Stomach (tissue), 9 donors: Measurements from ENCODE around the gene SMAP1. TPM values are rescaled to one million over a fixed set of nuclear protein-coding genes. Genes with fewer than 3 reads are reported as not detected.

ENCODE experiments used
- DNase-seq, 2 donors: peaks; one replicate each; pipeline versions ENCODE4 v3.0.0 to v3.0.0-alpha.2; 2013 to 2019
- H3K27ac ChIP-seq, 5 donors: fragments of 200-600 bp in 4 of 5; sonication (generic) in 4 of 5; one replicate each; pipeline ENCODE4 v1.5.1; 2013 to 2019; ENCODE audit warnings: mild to moderate bottlenecking in 1 of 5, moderate library complexity in 1 of 5
- H3K27me3 ChIP-seq, 3 donors: fragments of 200-600 bp; sonication (generic); one replicate each; pipeline ENCODE4 v1.5.1; 2017 to 2019; ENCODE audit warnings: mixed run types in 1 of 3
- H3K36me3 ChIP-seq, 4 donors: fragments of 200-600 bp; sonication (generic); 1 replicate in 3 of 4; 2 replicates in 1 of 4; pipeline ENCODE4 v1.5.1; 2016 to 2019
- H3K4me1 ChIP-seq, 4 donors: fragments of 200-600 bp; sonication (generic); one replicate each; pipeline ENCODE4 v1.5.1; 2016 to 2019
- H3K4me3 ChIP-seq, 4 donors: fragments of 200-600 bp; sonication (generic) in 3 of 4; one replicate each; pipeline ENCODE4 v1.5.1; 2016 to 2019; ENCODE audit warnings: mild to moderate bottlenecking in 1 of 4
- H3K9me3 ChIP-seq, 4 donors: fragments of 200-600 bp; sonication (generic); one replicate each; pipeline ENCODE4 v1.5.1; 2016 to 2019
- CTCF ChIP-seq, 7 experiments: fragments of 450-650 bp in 4 of 7; fragments of 200-600 bp in 3 of 7; sonication (generic) in 3 of 7; IDR thresholded peaks; one replicate each; pipeline ENCODE4 v1.5.1; 2016 to 2019; ENCODE audit warnings: antibody characterized with exemption in 7 of 7, control low read depth in 2 of 7, mild to moderate bottlenecking in 1 of 7
- EP300 ChIP-seq: sonication (generic); formaldehyde crosslinking; IDR thresholded peaks from one replicate; pipeline ENCODE4 v1.6.1; 2017; ENCODE audit warnings: antibody characterized with exemption
- POLR2A ChIP-seq, 4 donors: fragments of 450-650 bp; IDR thresholded peaks; one replicate each; pipeline ENCODE4 v1.6.1; 2016; ENCODE audit warnings: antibody characterized with exemption in 4 of 4, control low read depth in 2 of 4, mild to moderate bottlenecking in 1 of 4, moderate library complexity in 1 of 4
- POLR2AphosphoS5 ChIP-seq, 3 donors: sonication (generic); formaldehyde crosslinking; IDR thresholded peaks; one replicate each; pipeline ENCODE4 v1.6.1; 2016; ENCODE audit warnings: antibody characterized with exemption in 3 of 3
- WGBS, 5 donors: extraction: QIAGEN DNeasy Blood & Tissue Kit in 3 of 5; methylation state at CpG; one replicate each; pipeline versions ENCODE4 v1.1.5 to v1.1.7; 2013 to 2018; 5-methylcytosine and 5-hydroxymethylcytosine counted together
- intact Hi-C: fragments of 100-400 bp; cut with DNase I; formaldehyde crosslinking; loops from one replicate; pipeline ENCODE4 v1.15.1; 2023; ENCODE audit warnings: low total_unique reads
- polyA plus RNA-seq, 3 donors: library from polyadenylated mRNA; stranded (reverse); fragments of 200-250 nt; gene quantifications; one replicate each; pipeline ENCODE4 v1.2.3, GENCODE V29; 2013
- total RNA-seq, 5 donors: library from RNA; depleted of rRNA; stranded (reverse); fragments of >200 nt; gene quantifications; one replicate each; pipeline versions ENCODE4 v1.1.0 to v1.2.3, GENCODE V29; 2014 to 2016
- donor health status: healthy with polysubstance abuse.
- donor health status: Bipolar disorder and iron deficiency.
- donor health status: healthy.

SMAP1 gene
- total and polyA plus RNA-seq, 8 donors = 13.4 to 65.3 (median 25.4) TPM

- Histone ChIP-seq H3K27me3 (no peaks in the 10 kb centered on the region), H3K36me3 (peaks cover 0 to 27% (median 9%) of the 10 kb centered on the region in 4 donors), H3K9me3 (no peaks in the 10 kb centered on the region), H3K4me3 (no peak overlapping the region), H3K27ac (no peak overlapping the region), H3K4me1 (no peaks in the 10 kb centered on the region)
- no peak for DNase-seq
- intact Hi-C loops = no loop called here
- TF ChIP-seq CTCF (IDR thresholded peaks at IDR 0.05) (no peak), POLR2A (IDR thresholded peaks at IDR 0.05) (no peak)
- WGBS, 5 donors = 88 to 96% (median 92%) methylated on average over 4 of the region's 4 CpGs
Observed at GRCh38 chr6:70843328-70843918, 175.7 kb downstream of the SMAP1 start.

- no peak overlapping the region for H3K27ac ChIP-seq
- no peaks in the 10 kb centered on the region for H3K9me3 ChIP-seq
- no peak for DNase-seq
- no peak overlapping the region for H3K4me3 ChIP-seq
- WGBS, 5 donors = 88 to 100% (median 95%) methylated on average over 1 of the region's 1 CpG
- H3K36me3 ChIP-seq = peaks cover 0 to 22% (median 9%) of the 10 kb centered on the region in 4 donors
- intact Hi-C loops = no loop called here
- no peaks in the 10 kb centered on the region for H3K27me3 ChIP-seq
- H3K4me1 ChIP-seq = no peaks in the 10 kb centered on the region
- no peak for TF ChIP-seq POLR2A (IDR thresholded peaks at IDR 0.05)
- TF ChIP-seq CTCF (IDR thresholded peaks at IDR 0.05) = no peak
Observed at GRCh38 chr6:70844301-70844700, 176.6 kb downstream of the SMAP1 start.

GRCh38 chr6:70846207-70846835, 178.6 kb downstream of the SMAP1 start:
- Histone ChIP-seq H3K27me3 (no peaks in the 10 kb centered on the region), H3K9me3 (no peaks in the 10 kb centered on the region), H3K4me3 (no peak overlapping the region), H3K36me3 (peaks cover 0 to 6% (median 5%) of the 10 kb centered on the region in 4 donors), H3K27ac (no peak overlapping the region), H3K4me1 (no peaks in the 10 kb centered on the region)
- 92 to 99% (median 97%) methylated on average over 8 of the region's 8 CpGs for WGBS, 5 donors
- TF ChIP-seq POLR2A (IDR thresholded peaks at IDR 0.05) (no peak), EP300 (no peak), POLR2AphosphoS5 (IDR thresholded peaks at IDR 0.05) (no peak), CTCF (IDR thresholded peaks at IDR 0.05) (no peak)
- intact Hi-C loops = no loop called here
- DNase-seq = no peak

- intact Hi-C loops = no loop called here
- Histone ChIP-seq H3K9me3 (no peaks in the 10 kb centered on the region), H3K4me3 (no peak overlapping the region), H3K4me1 (no peaks in the 10 kb centered on the region), H3K36me3 (peaks cover 0 to 7% (median 6%) of the 10 kb centered on the region in 4 donors), H3K27me3 (no peaks in the 10 kb centered on the region), H3K27ac (no peak overlapping the region)
- 87 to 94% (median 91%) methylated on average over 4 of the region's 4 CpGs for WGBS, 5 donors
- TF ChIP-seq EP300 (no peak), POLR2A (IDR thresholded peaks at IDR 0.05) (no peak), POLR2AphosphoS5 (IDR thresholded peaks at IDR 0.05) (no peak), CTCF (IDR thresholded peaks at IDR 0.05) (no peak)
- DNase-seq = no peak
Observed at GRCh38 chr6:70847106-70848084, 179.7 kb downstream of the SMAP1 start.
